ENCODE data around the gene RADX. TPM values are rescaled to one million over a fixed set of nuclear protein-coding genes. Genes with fewer than 3 reads are reported as not detected.
"Not testable (repeated sequence)": the region's sequence is repeated elsewhere in the genome, so short reads cannot be mapped to it uniquely, and the experiment has no call there.

RADX gene
- total RNA-seq, 2 donors from 2014 or later: 9.6 to 15.3 TPM

DNA sequence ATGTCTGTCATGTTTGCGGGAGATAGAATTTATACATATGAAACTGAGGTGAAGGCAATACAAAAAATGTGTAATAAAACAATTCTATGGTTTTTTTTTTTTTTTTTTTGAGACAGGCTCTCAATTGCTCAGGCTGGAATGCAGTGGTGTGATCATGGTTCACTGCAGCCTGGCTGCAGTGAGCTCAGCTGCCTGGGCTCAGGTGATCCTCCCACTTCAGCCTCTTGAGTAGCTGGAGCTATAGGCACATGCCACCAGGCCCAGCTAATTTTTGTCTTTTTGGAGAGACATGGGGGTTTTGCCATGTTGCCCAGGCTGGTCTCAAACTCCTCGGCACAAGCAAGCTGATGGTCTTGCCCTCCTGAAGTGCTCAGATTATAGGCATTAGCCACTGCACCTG is 10.1 kb downstream of the RADX start:
- Mint-ChIP-seq H3K4me3 (no peak overlapping the region), H3K27ac (no peak overlapping the region), H3K4me1 (no peaks in the 10 kb centered on the region), H3K36me3 (ENCODE audit: low read depth) (peaks cover 7% of the 10 kb centered on the region), H3K9me3 (no peaks in the 10 kb centered on the region), H3K27me3 (no peaks in the 10 kb centered on the region)
- no peak for ATAC-seq (replicated peaks)

GRCh38 chrX:106626789-106627188 is 15.0 kb downstream of the RADX start:
- no peaks in the 10 kb centered on the region for H3K4me1 Mint-ChIP-seq
- no peak overlapping the region for H3K27ac Mint-ChIP-seq
- H3K27me3 Mint-ChIP-seq: no peaks in the 10 kb centered on the region
- H3K9me3 Mint-ChIP-seq: no peaks in the 10 kb centered on the region
- peaks cover 7% of the 10 kb centered on the region for H3K36me3 Mint-ChIP-seq (ENCODE audit: low read depth)
- no peak for ATAC-seq (replicated peaks)
- no peak overlapping the region for H3K4me3 Mint-ChIP-seq

GRCh38 chrX:106631615-106632014 is 19.8 kb downstream of the RADX start:
- ATAC-seq (replicated peaks): no peak
- Mint-ChIP-seq H3K9me3 (no peaks in the 10 kb centered on the region), H3K27me3 (no peaks in the 10 kb centered on the region), H3K4me3 (no peak overlapping the region), H3K27ac (no peak overlapping the region), H3K4me1 (no peaks in the 10 kb centered on the region), H3K36me3 (ENCODE audit: low read depth) (peaks cover 5% of the 10 kb centered on the region)

- Mint-ChIP-seq H3K4me1 (no peaks in the 10 kb centered on the region), H3K9me3 (no peaks in the 10 kb centered on the region)
- no peak for ATAC-seq (replicated peaks)
Measured at GRCh38 chrX:106649523-106650428, 38.0 kb downstream of the RADX start.

GRCh38 chrX:106653625-106654024 is 41.8 kb downstream of the RADX start:
- not testable (repeated sequence) for H3K9me3 Mint-ChIP-seq; ATAC-seq (replicated peaks); H3K27me3 Mint-ChIP-seq; H3K4me1 Mint-ChIP-seq; H3K27ac Mint-ChIP-seq; H3K4me3 Mint-ChIP-seq
- H3K36me3 Mint-ChIP-seq (ENCODE audit: low read depth): peaks cover 32% of the 10 kb centered on the region

More at GRCh38 chrX:106649523-106650428, 38.0 kb downstream of the RADX start:
- Mint-ChIP-seq H3K27ac (no peak overlapping the region), H3K36me3 (ENCODE audit: low read depth) (peaks cover 48% of the 10 kb centered on the region), H3K27me3 (no peaks in the 10 kb centered on the region), H3K4me3 (no peak overlapping the region)

DNA sequence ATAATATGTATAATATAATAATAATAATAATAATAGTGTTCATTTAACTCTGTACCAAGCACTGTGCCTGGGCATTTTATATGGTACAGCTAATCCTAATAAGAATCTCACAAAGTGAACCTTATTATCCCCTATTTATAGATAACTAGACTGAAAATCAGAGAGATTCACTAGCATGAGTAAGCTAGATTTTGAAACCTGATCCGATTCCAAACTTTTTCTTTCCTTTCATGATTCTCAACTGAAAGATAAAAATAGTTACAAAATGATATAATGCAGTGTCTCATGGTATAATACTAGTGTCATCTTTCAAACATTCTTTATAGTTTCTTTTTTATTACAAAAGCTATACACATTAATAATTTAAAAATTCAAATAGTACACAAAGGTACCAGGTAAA is 58.9 kb downstream of the RADX start:
- Mint-ChIP-seq H3K27ac (no peak overlapping the region), H3K27me3 (no peaks in the 10 kb centered on the region), H3K9me3 (no peaks in the 10 kb centered on the region), H3K4me1 (no peaks in the 10 kb centered on the region), H3K36me3 (ENCODE audit: low read depth) (peaks cover 25% of the 10 kb centered on the region), H3K4me3 (no peak overlapping the region)
- ATAC-seq (replicated peaks): no peak

DNA sequence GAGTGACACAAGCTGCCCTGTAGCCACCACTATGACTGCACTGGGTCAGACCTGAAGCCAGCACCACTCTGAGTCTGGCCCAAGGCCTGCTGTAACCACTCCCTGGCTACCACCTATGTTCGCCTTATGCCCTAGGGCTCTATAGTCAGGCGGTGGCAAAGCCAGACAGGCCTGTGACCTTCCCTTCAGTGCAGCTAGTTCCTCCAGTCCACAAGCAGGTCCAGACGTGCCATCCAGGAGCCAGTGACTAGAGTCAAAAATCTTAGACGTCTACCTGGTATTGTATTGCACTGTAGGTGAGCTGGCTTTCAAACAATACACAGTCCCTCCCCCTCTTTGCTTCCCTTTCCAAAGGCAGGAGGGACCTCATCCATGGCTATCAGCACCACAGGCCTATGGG is 60.7 kb downstream of the RADX start:
- no peak for ATAC-seq (replicated peaks)
- Mint-ChIP-seq H3K36me3 (ENCODE audit: low read depth) (peaks cover 26% of the 10 kb centered on the region), H3K9me3 (no peaks in the 10 kb centered on the region), H3K4me1 (no peaks in the 10 kb centered on the region), H3K27me3 (no peaks in the 10 kb centered on the region), H3K27ac (no peak overlapping the region), H3K4me3 (no peak overlapping the region)

- no peak for ATAC-seq (replicated peaks)
- Mint-ChIP-seq H3K27ac (no peak overlapping the region), H3K4me1 (no peaks in the 10 kb centered on the region), H3K9me3 (no peaks in the 10 kb centered on the region), H3K36me3 (ENCODE audit: low read depth) (peaks cover 5% of the 10 kb centered on the region), H3K4me3 (no peak overlapping the region), H3K27me3 (peaks cover 3% of the 10 kb centered on the region)
Measured at GRCh38 chrX:106680716-106681115, 68.9 kb downstream of the RADX start.

GRCh38 chrX:106684207-106684606 is 72.4 kb downstream of the RADX start:
- no peak overlapping the region for H3K4me3 Mint-ChIP-seq
- no peak overlapping the region for H3K27ac Mint-ChIP-seq
- H3K9me3 Mint-ChIP-seq: no peaks in the 10 kb centered on the region
- H3K4me1 Mint-ChIP-seq: no peaks in the 10 kb centered on the region
- peaks cover 3% of the 10 kb centered on the region for H3K27me3 Mint-ChIP-seq
- H3K36me3 Mint-ChIP-seq (ENCODE audit: low read depth): no peaks in the 10 kb centered on the region
- ATAC-seq (replicated peaks): no peak

GRCh38 chrX:106692425-106693065 is 80.8 kb downstream of the RADX start:
- Mint-ChIP-seq H3K4me3 (no peak overlapping the region), H3K36me3 (ENCODE audit: low read depth) (no peaks in the 10 kb centered on the region), H3K27ac (no peak overlapping the region), H3K27me3 (peaks cover 8% of the 10 kb centered on the region), H3K9me3 (no peaks in the 10 kb centered on the region), H3K4me1 (no peaks in the 10 kb centered on the region)
- ATAC-seq (replicated peaks): no peak

GRCh38 chrX:106696502-106696901 is 84.7 kb downstream of the RADX start:
- H3K36me3 Mint-ChIP-seq (ENCODE audit: low read depth): no peaks in the 10 kb centered on the region
- H3K27me3 Mint-ChIP-seq: peaks cover 13% of the 10 kb centered on the region
- H3K4me3 Mint-ChIP-seq: no peak overlapping the region

GRCh38 chrX:106698693-106699092 is 86.9 kb downstream of the RADX start:
- ATAC-seq (replicated peaks): no peak
- Mint-ChIP-seq H3K4me1 (no peaks in the 10 kb centered on the region), H3K36me3 (ENCODE audit: low read depth) (no peaks in the 10 kb centered on the region), H3K4me3 (no peak overlapping the region), H3K27me3 (peaks cover 8% of the 10 kb centered on the region), H3K9me3 (no peaks in the 10 kb centered on the region), H3K27ac (no peak overlapping the region)

More at GRCh38 chrX:106696502-106696901, 84.7 kb downstream of the RADX start:
- no peak overlapping the region for H3K27ac Mint-ChIP-seq
- no peak for ATAC-seq (replicated peaks)
- no peaks in the 10 kb centered on the region for H3K9me3 Mint-ChIP-seq
- H3K4me1 Mint-ChIP-seq: no peaks in the 10 kb centered on the region

DNA sequence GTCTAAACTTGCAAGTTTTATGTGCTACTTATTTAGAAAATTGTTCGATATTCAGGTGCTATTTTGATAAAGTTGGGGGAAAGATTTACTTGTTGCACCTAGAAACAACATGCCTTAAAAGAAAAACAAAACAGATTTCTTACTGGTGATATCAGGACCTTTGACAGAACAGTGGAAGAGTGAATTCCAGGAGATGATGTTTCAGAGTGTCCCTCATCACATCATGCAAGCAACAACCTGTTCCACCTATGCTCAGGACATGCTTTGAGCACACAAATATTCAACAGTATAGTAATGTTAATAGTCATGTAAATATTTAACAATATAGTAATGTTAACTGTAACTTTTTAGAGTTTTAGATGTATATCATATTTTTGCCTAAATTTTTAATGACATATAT is 90.9 kb downstream of the RADX start:
- ATAC-seq (replicated peaks): no peak
- no peak overlapping the region for H3K27ac Mint-ChIP-seq
- no peaks in the 10 kb centered on the region for H3K36me3 Mint-ChIP-seq (ENCODE audit: low read depth)
- H3K4me3 Mint-ChIP-seq: no peak overlapping the region
- peaks cover 5% of the 10 kb centered on the region for H3K27me3 Mint-ChIP-seq
- H3K4me1 Mint-ChIP-seq: no peaks in the 10 kb centered on the region
- no peaks in the 10 kb centered on the region for H3K9me3 Mint-ChIP-seq

DNA sequence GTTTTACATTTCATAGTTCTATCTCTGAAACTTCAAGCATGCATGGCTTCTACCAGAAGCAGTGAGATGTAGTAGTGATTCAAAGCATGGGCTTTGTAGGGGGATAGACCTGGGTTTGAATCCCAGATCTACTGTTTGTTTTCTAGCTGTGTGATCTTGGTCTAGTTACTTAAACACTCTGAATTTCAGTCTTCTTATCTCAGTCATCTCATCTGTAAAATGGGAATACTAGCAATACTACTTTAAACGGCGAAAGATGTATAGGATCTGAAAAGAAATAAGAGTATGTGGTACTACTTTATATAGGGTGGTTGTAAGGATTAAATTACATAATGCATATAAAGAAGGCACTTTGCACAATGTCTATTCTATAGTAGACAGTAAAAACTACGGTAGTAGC is 94.7 kb downstream of the RADX start:
- Mint-ChIP-seq H3K27ac (no peak overlapping the region), H3K27me3 (no peaks in the 10 kb centered on the region), H3K36me3 (ENCODE audit: low read depth) (no peaks in the 10 kb centered on the region), H3K9me3 (no peaks in the 10 kb centered on the region), H3K4me3 (no peak overlapping the region), H3K4me1 (no peaks in the 10 kb centered on the region)
- no peak for ATAC-seq (replicated peaks)

GRCh38 chrX:106707771-106708454 is 96.1 kb downstream of the RADX start:
- Mint-ChIP-seq H3K4me1 (no peaks in the 10 kb centered on the region), H3K9me3 (no peaks in the 10 kb centered on the region), H3K4me3 (no peak overlapping the region), H3K36me3 (ENCODE audit: low read depth) (no peaks in the 10 kb centered on the region), H3K27ac (no peak overlapping the region), H3K27me3 (no peaks in the 10 kb centered on the region)
- ATAC-seq (replicated peaks): peak; percentile 93

Data from activated T-helper 17 cell treated with anti-CD3 and anti-CD28 coated beads, Interleukin-2, amount 50 U/mL, for 72 hours (primary cell).